HCT116 (cell line): ENCODE results near the gene COA8. TPM values are rescaled to one million over a fixed set of nuclear protein-coding genes. Genes with fewer than 3 reads are reported as not detected.
A peak's percentile ranks its signal among the peaks of the same experiment; 100 is the strongest.

Experiments
- ATAC-seq: fragments of 200-7000 bp; cut with Tn5 transposase; 2 replicates; pipeline ENCODE4 v1.9.1; 2020; ENCODE audit warnings: mild to moderate bottlenecking, moderate library complexity
- BruUV-seq: library from RNA; stranded (reverse); fragments of 400-500 nt; replicated peaks from 2 replicates; lab custom pipeline; 2021; lab: Mats Ljungman, UMichigan
- CTCF ChIA-PET: fragments of 300-600 bp; sonication (Branson Sonifier 250); formaldehyde crosslinking; loops from one replicate; lab custom pipeline; 2021; ENCODE audit warnings: antibody characterized with exemption; lab: Charles Lee
- POLR2A ChIA-PET: fragments of 300-600, 350-600 bp; sonication (Branson Sonifier 250); formaldehyde crosslinking; loops from one replicate; lab custom pipeline; 2021; ENCODE audit warnings: antibody characterized with exemption; lab: Charles Lee
- RAD21 ChIA-PET, 2 experiments: fragments of 300-600 bp; sonication (Branson Sonifier 250); formaldehyde crosslinking; loops; one replicate each; lab custom pipeline; 2023; ENCODE audit warnings: low total read pairs in 2 of 2; ENCODE audit not compliant: uncharacterized antibody in 2 of 2, unreplicated experiment in 2 of 2, low non-redundant PET in 1 of 2; lab: Charles Lee
- DNase-seq: peaks from one replicate; pipeline ENCODE4 v3.0.0-alpha.2; 2010; ENCODE audit warnings: low read depth, low spot score
- H2AFZ ChIP-seq: fragments of 200-600 bp; shearing (Covaris generic), sonication (generic); 2 replicates; pipeline ENCODE4 v1.6.1; 2017; ENCODE audit warnings: low read depth, mixed run types, mixed read lengths, antibody characterized with exemption, low read length; ENCODE audit not compliant: poor library complexity, severe bottlenecking
- H3K27ac ChIP-seq: 2 replicates; pipeline ENCODE4 v1.5.1; 2012; ENCODE audit warnings: low read depth, low read length
- H3K27me3 ChIP-seq: fragments of 200-600 bp; sonication (generic); 2 replicates; pipeline ENCODE4 v1.6.1; 2016; ENCODE audit warnings: mixed run types, low read length, mixed read lengths; ENCODE audit not compliant: insufficient read depth
- H3K36me3 ChIP-seq, 2 experiments: fragments of 200-500 bp in 1 of 2; fragments of 200-600 bp in 1 of 2; sonication (Bioruptor generic) in 1 of 2; sonication (generic) in 1 of 2; 2 replicates each; pipeline versions ENCODE4 v1.5.1 to v1.6.1; 2014 to 2016; ENCODE audit warnings: low read length in 2 of 2, inconsistent platforms in 1 of 2, mixed read lengths in 1 of 2, mixed run types in 1 of 2; ENCODE audit not compliant: insufficient read depth in 2 of 2, control insufficient read depth in 1 of 2
- H3K4me1 ChIP-seq, 2 experiments: fragments of 200-600 bp in 1 of 2; sonication (generic) in 1 of 2; 2 replicates each; pipeline versions ENCODE4 v1.5.1 to v1.6.1; 2012 to 2017; ENCODE audit warnings: low read length in 2 of 2, inconsistent platforms in 1 of 2, mild to moderate bottlenecking in 1 of 2, mixed read lengths in 1 of 2, mixed run types in 1 of 2, moderate library complexity in 1 of 2; ENCODE audit not compliant: insufficient read depth in 2 of 2, control insufficient read depth in 1 of 2
- H3K4me2 ChIP-seq: fragments of 200-600 bp; sonication (generic); 2 replicates; pipeline ENCODE4 v1.6.1; 2017; ENCODE audit warnings: mixed run types, low read length, mixed read lengths
- H3K4me3 ChIP-seq, 2 experiments: fragments of 200-600 bp in 1 of 2; sonication (generic) in 1 of 2; replicated peaks in 1 of 2; 2 replicates each; pipeline ENCODE4 v1.5.1; 2011 to 2016; ENCODE audit warnings: low read length in 2 of 2, control low read depth in 1 of 2, low read depth in 1 of 2, mild to moderate bottlenecking in 1 of 2, mixed read lengths in 1 of 2, mixed run types in 1 of 2
- H3K79me2 ChIP-seq: fragments of 200-600 bp; sonication (generic); 2 replicates; pipeline ENCODE4 v1.6.1; 2017; ENCODE audit warnings: mild to moderate bottlenecking, mixed run types, low read length, moderate library complexity, mixed read lengths; ENCODE audit not compliant: insufficient read depth
- H3K9ac ChIP-seq: fragments of 200-600 bp; sonication (generic); 2 replicates; pipeline ENCODE4 v1.6.1; 2016; ENCODE audit warnings: low read length, mixed read lengths
- H3K9me2 ChIP-seq: fragments of 200-600 bp; sonication (generic), shearing (Covaris generic); 2 replicates; pipeline ENCODE4 v1.6.1; 2017; ENCODE audit warnings: mixed run types, mild to moderate bottlenecking, moderate library complexity; ENCODE audit not compliant: insufficient read depth
- H3K9me3 ChIP-seq, 2 experiments: fragments of 200-500 bp in 1 of 2; fragments of 200-600 bp in 1 of 2; sonication (Bioruptor generic) in 1 of 2; sonication (generic) in 1 of 2; 2 replicates each; pipeline ENCODE4 v1.6.1; 2014 to 2017; ENCODE audit warnings: low read length in 2 of 2, mixed read lengths in 2 of 2, inconsistent platforms in 1 of 2, low read depth in 1 of 2, mild to moderate bottlenecking in 1 of 2, mixed run types in 1 of 2, moderate library complexity in 1 of 2; ENCODE audit not compliant: control insufficient read depth in 1 of 2, insufficient read depth in 1 of 2
- H4K20me1 ChIP-seq: fragments of 200-600 bp; sonication (generic), shearing (Covaris generic); 2 replicates; pipeline ENCODE4 v1.6.1; 2017; ENCODE audit warnings: mixed run types, mild to moderate bottlenecking, moderate library complexity; ENCODE audit not compliant: insufficient read depth
- ATF3 ChIP-seq: IDR thresholded peaks from 2 replicates; pipeline ENCODE4 v1.6.1; 2012
- TCF7L2 ChIP-seq: IDR thresholded peaks from 2 replicates; pipeline ENCODE4 v1.7.0; 2011; ENCODE audit warnings: borderline replicate concordance, inconsistent platforms; ENCODE audit not compliant: insufficient read depth, insufficient read length; ENCODE audit errors: extremely low read depth
- intact Hi-C: fragments of 100-400 bp; cut with micrococcal nuclease; formaldehyde crosslinking; loops from 2 replicates; pipeline ENCODE4 v1.10.0; 2022
- total RNA-seq: library from RNA; stranded (reverse); gene quantifications from one replicate; pipeline ENCODE4 v1.2.1, GENCODE V29; 2021; ENCODE audit not compliant: unreplicated experiment

Gene COA8
- total RNA-seq, 1 experiment from 2014 or later: 29.4 TPM

GRCh38 chr14:103630364-103631108 is 67.8 kb downstream of the COA8 start:
- Histone ChIP-seq H3K27ac (peak overlapping the region; percentile 85; the same call in 1 of the 2 replicates), H3K9me3 (no peaks in the 10 kb centered on the region), H3K9ac (peak overlapping the region; percentile 95), H4K20me1 (peaks cover 14% of the 10 kb centered on the region; the same call in 1 of the 2 replicates), H2AFZ (no peak overlapping the region), H3K27me3 (no peaks in the 10 kb centered on the region), H3K79me2 (peaks cover 65% of the 10 kb centered on the region), H3K4me2 (peak overlapping the region; percentile 99), H3K9me2 (no peaks in the 10 kb centered on the region), H3K4me1 (peaks cover 16 to 40% of the 10 kb centered on the region in 2 experiments), H3K36me3 (no peaks in the 10 kb centered on the region; a peak in 1 of 4 replicates), H3K4me3 (peak overlapping the region; percentile 53 to 67)
- RAD21 ChIA-PET: no interaction called here
- TF ChIP-seq TCF7L2: no peak
- BruUV-seq: TSS peak; percentile 75
- intact Hi-C loops: no loop called here
- ATAC-seq (no peak), DNase-seq (no peak)
- CTCF ChIA-PET: no interaction called here
- POLR2A ChIA-PET: no interaction called here

GRCh38 chr14:103633391-103633790 is 70.6 kb downstream of the COA8 start:
- Histone ChIP-seq H3K9me3 (no peaks in the 10 kb centered on the region), H3K4me3 (no peak overlapping the region), H3K4me1 (peaks cover 7 to 16% of the 10 kb centered on the region in 2 experiments), H3K36me3 (no peaks in the 10 kb centered on the region; a peak in 1 of 4 replicates), H3K9ac (no peak overlapping the region), H3K4me2 (no peak overlapping the region), H3K9me2 (no peaks in the 10 kb centered on the region), H4K20me1 (peaks cover 14% of the 10 kb centered on the region; the same call in 1 of the 2 replicates), H3K27ac (no peak overlapping the region), H3K27me3 (no peaks in the 10 kb centered on the region), H2AFZ (no peak overlapping the region), H3K79me2 (peaks cover 93% of the 10 kb centered on the region)
- no peak for TF ChIP-seq ATF3
- no TSS peak for BruUV-seq
- no peak for ATAC-seq
- ChIA-PET CTCF (no interaction called here), POLR2A (no interaction called here), RAD21 (no interaction called here)
- no peak for DNase-seq
- intact Hi-C loops: no loop called here
